Measurements from ENCODE around the gene CDH3.

CDH3 gene

DNA sequence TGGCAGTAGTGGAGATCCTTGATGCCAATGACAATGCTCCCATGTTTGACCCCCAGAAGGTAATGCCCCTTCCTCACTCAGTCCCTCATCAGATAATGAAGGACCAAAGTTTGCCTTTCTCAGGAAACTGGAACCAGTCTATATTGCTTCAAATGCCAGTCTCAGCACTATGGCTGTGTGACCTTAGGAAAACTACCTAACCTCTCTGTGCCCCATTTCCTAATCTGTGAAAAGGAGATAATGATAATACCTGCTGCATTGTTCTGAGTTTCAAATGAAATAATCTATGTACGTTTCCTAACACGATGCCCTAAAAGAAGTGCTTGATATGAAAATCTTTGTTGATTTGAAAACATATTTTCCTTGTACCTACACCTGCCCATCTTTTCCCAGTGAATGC is 35.9 kb downstream of the CDH3 start:
- TF ChIP-seq EZH2phosphoT487 (IDR thresholded peaks at IDR 0.05; ENCODE audit: low read length) (no peak), EZH2 (optimal IDR thresholded peaks at IDR 0.05; ENCODE audit: low read depth, low read length) (no peak)
- TF ChIP-seq, protein P1, sequence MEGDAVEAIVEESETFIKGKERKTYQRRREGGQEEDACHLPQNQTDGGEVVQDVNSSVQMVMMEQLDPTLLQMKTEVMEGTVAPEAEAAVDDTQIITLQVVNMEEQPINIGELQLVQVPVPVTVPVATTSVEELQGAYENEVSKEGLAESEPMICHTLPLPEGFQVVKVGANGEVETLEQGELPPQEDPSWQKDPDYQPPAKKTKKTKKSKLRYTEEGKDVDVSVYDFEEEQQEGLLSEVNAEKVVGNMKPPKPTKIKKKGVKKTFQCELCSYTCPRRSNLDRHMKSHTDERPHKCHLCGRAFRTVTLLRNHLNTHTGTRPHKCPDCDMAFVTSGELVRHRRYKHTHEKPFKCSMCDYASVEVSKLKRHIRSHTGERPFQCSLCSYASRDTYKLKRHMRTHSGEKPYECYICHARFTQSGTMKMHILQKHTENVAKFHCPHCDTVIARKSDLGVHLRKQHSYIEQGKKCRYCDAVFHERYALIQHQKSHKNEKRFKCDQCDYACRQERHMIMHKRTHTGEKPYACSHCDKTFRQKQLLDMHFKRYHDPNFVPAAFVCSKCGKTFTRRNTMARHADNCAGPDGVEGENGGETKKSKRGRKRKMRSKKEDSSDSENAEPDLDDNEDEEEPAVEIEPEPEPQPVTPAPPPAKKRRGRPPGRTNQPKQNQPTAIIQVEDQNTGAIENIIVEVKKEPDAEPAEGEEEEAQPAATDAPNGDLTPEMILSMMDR (IDR thresholded peaks at IDR 0.05; ENCODE audit: low read length): no peak
- Histone ChIP-seq H3K27me3 (replicated peaks; ENCODE audit: insufficient read depth, low read length) (no peaks in the 10 kb centered on the region), H3K36me3 (replicated peaks; ENCODE audit: insufficient read depth, low read length) (no peaks in the 10 kb centered on the region), H3K79me2 (ENCODE audit: low read length) (no peaks in the 10 kb centered on the region), H3K27ac (ENCODE audit: low read length) (no peak overlapping the region), H2AFZ (ENCODE audit: low read length) (no peak overlapping the region), H3K9me3 (replicated peaks; ENCODE audit: insufficient read depth, low read length) (no peaks in the 10 kb centered on the region), H3K4me2 (ENCODE audit: low read depth, low read length) (no peak overlapping the region), H3K9ac (ENCODE audit: low read length) (no peak overlapping the region), H3F3A (ENCODE audit: insufficient read depth, low read length) (no peaks in the 10 kb centered on the region), H3K9me2 (replicated peaks; ENCODE audit: insufficient read depth, low read length) (no peaks in the 10 kb centered on the region), H3K4me3 (ENCODE audit: low read length) (no peak overlapping the region), H3K4me1 (ENCODE audit: low read length) (no peaks in the 10 kb centered on the region), H4K20me1 (ENCODE audit: insufficient read depth, low read length) (no peaks in the 10 kb centered on the region)
- DNase-seq: no peak

DNA sequence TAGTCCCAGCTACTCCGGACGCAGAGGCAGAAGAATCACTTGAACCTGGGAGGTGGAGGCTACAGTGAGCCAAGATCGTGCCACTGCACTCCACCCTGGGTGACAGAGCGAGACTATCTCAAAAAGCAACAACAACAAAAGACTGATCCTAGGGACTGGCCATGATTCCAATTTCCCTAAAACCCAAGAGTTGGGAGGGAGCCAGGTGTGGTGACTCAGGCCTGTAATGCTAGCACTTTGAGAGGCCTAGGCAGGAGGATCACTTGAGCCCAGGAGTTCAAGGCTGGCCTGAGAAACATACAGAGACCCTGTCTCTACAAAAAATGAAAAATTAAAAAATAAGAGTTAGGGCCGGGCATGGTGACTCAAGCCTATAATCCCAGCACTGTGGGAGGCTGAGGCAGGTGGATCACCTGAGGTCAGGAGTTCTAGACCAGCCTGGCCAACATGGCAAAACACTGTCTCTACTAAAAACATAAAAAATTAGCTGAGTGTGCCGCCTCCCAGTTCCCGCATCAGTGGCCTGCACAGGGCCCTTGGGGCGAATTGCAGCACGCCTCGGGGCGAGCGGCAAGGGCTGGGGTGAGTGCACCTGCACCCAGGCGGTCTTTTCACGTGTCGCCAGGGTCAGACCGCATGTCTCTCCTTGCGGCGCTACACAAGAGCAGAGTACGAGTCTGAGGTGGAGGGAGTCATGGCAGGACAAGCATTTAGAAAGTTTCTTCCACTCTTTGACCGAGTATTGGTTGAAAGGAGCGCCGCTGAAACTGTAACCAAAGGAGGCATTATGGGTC is 40.8 kb downstream of the CDH3 start:
- TF ChIP-seq EZH2 (optimal IDR thresholded peaks at IDR 0.05; ENCODE audit: low read depth, low read length) (no peak), EZH2phosphoT487 (IDR thresholded peaks at IDR 0.05; ENCODE audit: low read length) (no peak)
- TF ChIP-seq, protein P1 (IDR thresholded peaks at IDR 0.05; ENCODE audit: low read length): no peak
- no peak for DNase-seq
- no peak overlapping the region for H2AFZ ChIP-seq (ENCODE audit: low read length)
- no peaks in the 10 kb centered on the region for H3K9me2 ChIP-seq (replicated peaks; ENCODE audit: insufficient read depth, low read length)
- no peak overlapping the region for H3K4me3 ChIP-seq (ENCODE audit: low read length)
- no peak overlapping the region for H3K4me2 ChIP-seq (ENCODE audit: low read depth, low read length)
- H3K4me1 ChIP-seq (ENCODE audit: low read length): no peaks in the 10 kb centered on the region
- H3K79me2 ChIP-seq (ENCODE audit: low read length): no peaks in the 10 kb centered on the region
- H3K9ac ChIP-seq (ENCODE audit: low read length): no peak overlapping the region
- no peaks in the 10 kb centered on the region for H4K20me1 ChIP-seq (ENCODE audit: insufficient read depth, low read length)
- no peaks in the 10 kb centered on the region for H3K27me3 ChIP-seq (replicated peaks; ENCODE audit: insufficient read depth, low read length)
- no peaks in the 10 kb centered on the region for H3K9me3 ChIP-seq (replicated peaks; ENCODE audit: insufficient read depth, low read length)
- H3K27ac ChIP-seq (ENCODE audit: low read length): no peak overlapping the region
- H3K36me3 ChIP-seq (replicated peaks; ENCODE audit: insufficient read depth, low read length): no peaks in the 10 kb centered on the region
- no peaks in the 10 kb centered on the region for H3F3A ChIP-seq (ENCODE audit: insufficient read depth, low read length)

DNA sequence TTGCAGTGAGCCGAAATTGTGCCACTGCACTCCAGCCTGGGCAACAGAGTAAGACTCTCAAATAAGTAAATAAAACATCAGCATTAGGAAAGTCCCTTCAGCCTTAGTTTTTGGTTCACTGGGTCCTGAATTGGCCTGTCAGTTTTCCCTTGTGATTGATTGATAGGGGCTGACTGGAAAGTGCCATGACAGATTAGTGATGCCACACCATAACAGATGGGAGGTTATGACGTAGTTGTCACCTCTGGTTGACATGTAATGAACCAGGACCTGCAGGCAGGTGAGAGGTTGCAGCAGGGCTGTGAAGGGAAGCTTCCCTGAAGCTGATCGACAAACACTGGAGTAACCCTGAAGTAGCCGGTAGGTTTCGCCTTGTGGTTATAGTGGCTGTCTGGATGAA is 41.8 kb downstream of the CDH3 start:
- no peaks in the 10 kb centered on the region for H3K79me2 ChIP-seq (ENCODE audit: low read length)
- TF ChIP-seq EZH2 (optimal IDR thresholded peaks at IDR 0.05; ENCODE audit: low read depth, low read length): no peak
- TF ChIP-seq, protein P1 (IDR thresholded peaks at IDR 0.05; ENCODE audit: low read length): no peak
- no peak for TF ChIP-seq EZH2phosphoT487 (IDR thresholded peaks at IDR 0.05; ENCODE audit: low read length)
- no peak overlapping the region for H3K4me2 ChIP-seq (ENCODE audit: low read depth, low read length)
- H3K36me3 ChIP-seq (replicated peaks; ENCODE audit: insufficient read depth, low read length): no peaks in the 10 kb centered on the region
- H3F3A ChIP-seq (ENCODE audit: insufficient read depth, low read length): no peaks in the 10 kb centered on the region
- no peak overlapping the region for H3K9ac ChIP-seq (ENCODE audit: low read length)
- H4K20me1 ChIP-seq (ENCODE audit: insufficient read depth, low read length): no peaks in the 10 kb centered on the region
- no peaks in the 10 kb centered on the region for H3K4me1 ChIP-seq (ENCODE audit: low read length)
- H3K9me2 ChIP-seq (replicated peaks; ENCODE audit: insufficient read depth, low read length): no peaks in the 10 kb centered on the region
- H3K4me3 ChIP-seq (ENCODE audit: low read length): no peak overlapping the region
- H3K27me3 ChIP-seq (replicated peaks; ENCODE audit: insufficient read depth, low read length): no peaks in the 10 kb centered on the region
- H3K9me3 ChIP-seq (replicated peaks; ENCODE audit: insufficient read depth, low read length): no peaks in the 10 kb centered on the region
- H2AFZ ChIP-seq (ENCODE audit: low read length): no peak overlapping the region
- no peak overlapping the region for H3K27ac ChIP-seq (ENCODE audit: low read length)
- no peak for DNase-seq

Data from MM.1S (cell line).